HG03432 (cell line): ENCODE results near the gene PTBP1.

ENCODE experiments used
- ATAC-seq: cut with Tn5 transposase; IDR thresholded peaks from one replicate; pipeline ENCODE4 v1.9.1; 2021; ENCODE audit warnings: mild to moderate bottlenecking, moderate library complexity; ENCODE audit not compliant: unreplicated experiment

Gene PTBP1

GRCh38 chr19:772063-772462, 25.2 kb upstream of the PTBP1 start:
- ATAC-seq = no peak

- ATAC-seq = no peak
Observed at GRCh38 chr19:772730-773436, 24.4 kb upstream of the PTBP1 start.

- ATAC-seq = no peak
Observed at GRCh38 chr19:776549-776948, 20.7 kb upstream of the PTBP1 start.

GRCh38 chr19:778910-779653, 18.2 kb upstream of the PTBP1 start:
- ATAC-seq = no peak

GRCh38 chr19:780935-781334, 16.3 kb upstream of the PTBP1 start:
- ATAC-seq = no peak

GRCh38 chr19:781800-782184, 15.5 kb upstream of the PTBP1 start:
- no peak for ATAC-seq

GRCh38 chr19:782185-782877, 14.9 kb upstream of the PTBP1 start:
- ATAC-seq = no peak

- no peak for ATAC-seq
Observed at GRCh38 chr19:782878-783668, 14.2 kb upstream of the PTBP1 start.

- ATAC-seq = no peak
Observed at GRCh38 chr19:784541-784940, 12.7 kb upstream of the PTBP1 start.

- ATAC-seq = no peak
Observed at GRCh38 chr19:787536-787935, 9.7 kb upstream of the PTBP1 start.

GRCh38 chr19:788686-788982, 8.6 kb upstream of the PTBP1 start:
- ATAC-seq = no peak

GRCh38 chr19:788983-789700, 8.1 kb upstream of the PTBP1 start:
- ATAC-seq = no peak

- no peak for ATAC-seq
Observed at GRCh38 chr19:789701-790060, 7.6 kb upstream of the PTBP1 start.

- ATAC-seq = no peak
Observed at GRCh38 chr19:791007-791566, 6.2 kb upstream of the PTBP1 start.

- ATAC-seq = no peak
Observed at GRCh38 chr19:791567-792305, 5.5 kb upstream of the PTBP1 start.

- ATAC-seq = no peak
Observed at GRCh38 chr19:792306-792885, 4.9 kb upstream of the PTBP1 start.

- ATAC-seq = no peak
Observed at GRCh38 chr19:793806-794205, 3.4 kb upstream of the PTBP1 start.

- no peak for ATAC-seq
Observed at GRCh38 chr19:795073-795611, 2.1 kb upstream of the PTBP1 start.
